Osteoblast (primary cell): ENCODE measurements around the gene NOXO1. TPM values are rescaled to one million over a fixed set of nuclear protein-coding genes. Genes with fewer than 3 reads are reported as not detected.
A peak's percentile ranks its signal among the peaks of the same experiment; 100 is the strongest.

Experiments used
- DNase-seq: peaks from one replicate; pipeline ENCODE4 v3.0.0; 2011; ENCODE audit warnings: low spot score, mixed read lengths; ENCODE audit not compliant: insufficient read length; ENCODE audit errors: missing footprints
- H2AFZ ChIP-seq: 2 replicates; pipeline ENCODE4 v1.6.0; 2011; ENCODE audit warnings: mild to moderate bottlenecking, low read length
- H3K27ac ChIP-seq: 2 replicates; pipeline ENCODE4 v1.5.1; 2011; ENCODE audit warnings: mild to moderate bottlenecking, low read depth, low read length, moderate library complexity
- H3K27me3 ChIP-seq: 2 replicates; pipeline ENCODE4 v1.6.0; 2012; ENCODE audit warnings: mild to moderate bottlenecking, control low read depth, inconsistent platforms, low read length, moderate library complexity; ENCODE audit not compliant: insufficient read depth
- H3K36me3 ChIP-seq: 2 replicates; pipeline ENCODE4 v1.5.1; 2011; ENCODE audit warnings: mild to moderate bottlenecking, low read length, control low read depth, moderate library complexity; ENCODE audit not compliant: insufficient read depth
- H3K4me1 ChIP-seq: 2 replicates; pipeline ENCODE4 v1.5.1; 2011; ENCODE audit warnings: mild to moderate bottlenecking, low read length, control low read depth, moderate library complexity; ENCODE audit not compliant: insufficient read depth
- H3K4me2 ChIP-seq: 2 replicates; pipeline ENCODE4 v1.6.0; 2011; ENCODE audit warnings: mild to moderate bottlenecking, low read length; ENCODE audit not compliant: insufficient read depth
- H3K4me3 ChIP-seq: fragments of 200-600 bp; sonication (generic); 3 replicates; pipeline ENCODE4 v1.5.1; 2012; ENCODE audit warnings: mild to moderate bottlenecking, low read length, inconsistent platforms; ENCODE audit not compliant: insufficient read depth
- H3K79me2 ChIP-seq: 2 replicates; pipeline ENCODE4 v1.6.0; 2012; ENCODE audit warnings: mild to moderate bottlenecking, low read length, control low read depth, inconsistent platforms; ENCODE audit not compliant: insufficient read depth
- H3K9me3 ChIP-seq: 2 replicates; pipeline ENCODE4 v1.5.1; 2011; ENCODE audit warnings: low read depth, low read length, control low read depth
- H4K20me1 ChIP-seq: 2 replicates; pipeline ENCODE4 v1.6.0; 2012; ENCODE audit warnings: mild to moderate bottlenecking, low read length, control low read depth; ENCODE audit not compliant: insufficient read depth
- CTCF ChIP-seq: IDR thresholded peaks from 2 replicates; pipeline ENCODE4 v1.5.1; 2011; ENCODE audit warnings: mild to moderate bottlenecking, low read depth, low read length, moderate library complexity; ENCODE audit errors: extremely low read depth
- total RNA-seq: library from RNA; depleted of rRNA; stranded (reverse); fragments of >200 nt; gene quantifications from 2 replicates; pipeline ENCODE4 v1.2.3, GENCODE V29; 2012

The NOXO1 gene
- total RNA-seq, 1 donor: under 0.01 TPM

DNA sequence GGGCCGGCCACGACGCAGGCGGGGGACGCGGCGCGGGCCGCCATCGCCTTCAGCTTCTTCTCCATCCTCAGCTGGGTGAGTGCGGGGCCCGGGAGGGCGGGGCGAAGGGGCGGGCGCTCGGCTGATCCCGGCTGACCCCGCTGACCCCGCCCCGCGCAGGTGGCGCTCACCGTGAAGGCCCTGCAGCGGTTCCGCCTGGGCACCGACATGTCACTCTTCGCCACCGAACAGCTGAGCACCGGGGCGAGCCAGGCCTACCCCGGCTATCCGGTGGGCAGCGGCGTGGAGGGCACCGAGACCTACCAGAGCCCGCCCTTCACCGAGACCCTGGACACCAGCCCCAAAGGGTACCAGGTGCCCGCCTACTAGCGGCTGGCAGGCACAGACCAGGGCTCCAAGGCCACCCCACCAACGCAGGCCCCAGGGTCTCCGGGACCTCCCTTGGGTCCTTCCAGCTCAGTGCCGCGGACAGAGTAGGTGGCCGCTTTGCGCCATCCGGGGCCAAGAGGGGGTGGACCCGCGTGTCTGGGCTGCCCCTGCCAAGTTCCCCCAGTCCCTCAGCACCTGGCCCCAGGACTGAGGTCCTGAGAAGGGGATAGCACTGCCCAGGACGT lies 11.5 kb upstream of the NOXO1 start:
- Histone ChIP-seq H3K4me3 (no peak overlapping the region), H3K4me1 (no peaks in the 10 kb centered on the region), H3K4me2 (peak overlapping the region; percentile 28), H3K27ac (no peak overlapping the region), H3K9me3 (no peaks in the 10 kb centered on the region), H4K20me1 (no peaks in the 10 kb centered on the region), H3K27me3 (peaks cover 29% of the 10 kb centered on the region), H3K79me2 (no peaks in the 10 kb centered on the region), H2AFZ (peak overlapping the region; percentile 51), H3K36me3 (peaks cover 9% of the 10 kb centered on the region)
- no peak for TF ChIP-seq CTCF
- no peak for DNase-seq

DNA sequence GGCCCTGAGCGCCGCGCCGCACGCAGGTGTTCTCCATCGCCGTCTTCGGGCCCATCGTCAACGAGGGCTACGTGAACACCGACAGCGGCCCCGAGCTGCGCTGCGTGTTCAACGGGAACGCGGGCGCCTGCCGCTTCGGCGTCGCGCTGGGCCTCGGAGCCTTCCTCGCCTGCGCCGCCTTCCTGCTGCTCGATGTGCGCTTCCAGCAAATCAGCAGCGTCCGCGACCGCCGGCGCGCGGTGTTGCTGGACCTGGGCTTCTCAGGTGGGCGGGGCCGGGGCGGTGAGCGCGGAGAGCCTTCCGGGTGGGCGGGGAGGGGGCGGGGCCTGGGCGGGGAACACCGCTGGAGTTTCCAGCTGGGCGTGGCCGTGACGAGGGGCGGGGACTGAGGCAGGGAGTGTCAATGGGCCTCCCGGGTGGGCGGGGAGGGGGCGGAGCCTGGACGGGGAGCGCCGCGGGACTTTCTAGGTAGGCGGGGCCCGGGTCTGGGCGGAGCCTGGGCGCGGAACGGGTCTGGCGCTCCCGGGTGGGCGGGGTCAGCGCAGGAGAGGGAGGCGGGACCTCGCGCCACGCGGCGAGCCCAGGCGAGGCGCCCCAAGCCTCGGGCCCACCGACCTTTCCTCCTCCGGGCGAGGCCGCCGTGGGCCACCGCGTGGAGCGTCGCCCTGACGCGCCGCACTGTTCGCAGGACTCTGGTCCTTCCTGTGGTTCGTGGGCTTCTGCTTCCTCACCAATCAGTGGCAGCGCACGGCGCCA lies 10.9 kb upstream of the NOXO1 start:
- DNase-seq: peak; percentile 100
- Histone ChIP-seq H3K4me3 (peak overlapping the region; percentile 47), H2AFZ (peak overlapping the region; percentile 57), H3K4me2 (peak overlapping the region; percentile 67), H3K36me3 (peaks cover 5% of the 10 kb centered on the region), H3K9me3 (no peaks in the 10 kb centered on the region), H3K27me3 (peaks cover 29% of the 10 kb centered on the region), H3K27ac (no peak overlapping the region), H3K79me2 (no peaks in the 10 kb centered on the region), H4K20me1 (no peaks in the 10 kb centered on the region), H3K4me1 (no peaks in the 10 kb centered on the region)
- no peak for TF ChIP-seq CTCF

DNA sequence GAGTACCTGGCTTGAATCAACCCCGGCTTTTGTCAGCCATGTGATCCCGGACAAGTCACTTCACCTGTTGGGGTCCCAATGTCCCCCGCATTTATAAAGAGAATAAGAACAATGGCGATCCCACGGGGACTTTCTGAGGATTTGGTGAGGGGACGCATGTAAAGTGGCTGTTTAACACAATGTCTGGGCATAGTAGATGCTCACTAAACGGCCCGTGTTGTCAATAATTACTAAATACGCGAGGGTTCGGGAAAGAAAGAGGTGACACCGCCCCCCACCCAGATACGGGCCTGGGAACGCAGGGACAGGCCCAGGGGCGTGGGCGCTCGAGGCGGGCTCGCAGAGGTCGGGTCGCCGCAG lies 10.3 kb upstream of the NOXO1 start:
- no peak for TF ChIP-seq CTCF
- Histone ChIP-seq H3K4me2 (peak overlapping the region; percentile 67), H3K4me1 (no peaks in the 10 kb centered on the region), H3K27me3 (peaks cover 29% of the 10 kb centered on the region), H3K79me2 (no peaks in the 10 kb centered on the region), H3K9me3 (no peaks in the 10 kb centered on the region), H3K4me3 (peak overlapping the region; percentile 47), H2AFZ (peak overlapping the region; percentile 57), H4K20me1 (no peaks in the 10 kb centered on the region), H3K36me3 (peaks cover 4% of the 10 kb centered on the region), H3K27ac (no peak overlapping the region)
- DNase-seq: no peak

- H4K20me1 ChIP-seq: no peaks in the 10 kb centered on the region
- H3K79me2 ChIP-seq: no peaks in the 10 kb centered on the region
- H3K27me3 ChIP-seq: peaks cover 29% of the 10 kb centered on the region
- no peaks in the 10 kb centered on the region for H3K9me3 ChIP-seq
- no peaks in the 10 kb centered on the region for H3K4me1 ChIP-seq
- peaks cover 9% of the 10 kb centered on the region for H3K36me3 ChIP-seq
- TF ChIP-seq CTCF: no peak
- H3K4me2 ChIP-seq: no peak overlapping the region
- H3K4me3 ChIP-seq: no peak overlapping the region
- H3K27ac ChIP-seq: no peak overlapping the region
- H2AFZ ChIP-seq: no peak overlapping the region
- DNase-seq: no peak
These were observed 9.9 kb upstream of the NOXO1 start for GRCh38 chr16:1991135-1991551.
